Right ventricle myocardium inferior (tissue), 1 donor: ENCODE results near the gene ZNF532. TPM values are rescaled to one million over a fixed set of nuclear protein-coding genes. Genes with fewer than 3 reads are reported as not detected.
"Not testable (repeated sequence)": the region's sequence is repeated elsewhere in the genome, so short reads cannot be mapped to it uniquely, and the experiment has no call there.

Experiments used
- ATAC-seq: fragments of 200-7000 bp; cut with Tn5 transposase; one replicate; pipeline ENCODE4 v1.9.1; 2020; ENCODE audit warnings: mild to moderate bottlenecking, moderate library complexity
- DNase-seq: peaks from one replicate; pipeline ENCODE4 v3.0.0; 2021; ENCODE audit errors: missing footprints
- intact Hi-C: fragments of 100-400 bp; cut with DNase I; formaldehyde crosslinking; loops from one replicate; pipeline ENCODE4 v1.11.0; 2022
- total RNA-seq: library from RNA; stranded (reverse); fragmentation: NEBNext Ultra II Directional; extraction: Animal tissue kit (Norgen Biotek cat#: 25700); gene quantifications from one replicate; pipeline ENCODE4 v1.2.1, GENCODE V29; 2021
- donor health status: DM: no; HTN: yes; CAD: no; lungs with severe emphysema.

Gene ZNF532
- total RNA-seq, 1 donor from 2014 or later: 64.1 TPM

DNA sequence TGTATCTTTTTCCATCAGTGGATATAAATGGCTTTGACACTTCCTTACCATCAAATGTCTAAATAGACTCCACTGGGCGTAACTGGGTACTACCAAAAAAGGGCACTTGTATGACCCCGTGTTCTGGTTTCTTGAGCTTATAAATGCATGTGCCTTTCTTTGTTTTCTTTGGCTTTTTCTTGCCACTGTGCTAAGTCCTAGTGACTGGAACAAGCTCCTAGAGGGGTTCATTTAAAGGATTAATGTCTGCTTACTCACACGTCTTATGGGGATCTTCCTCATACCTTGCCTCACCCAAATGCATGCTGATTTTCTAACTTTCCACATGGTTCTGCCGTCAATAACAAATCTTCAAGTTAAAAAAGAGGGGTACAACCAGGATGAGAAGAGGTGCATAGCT lies 19.8 kb upstream of the ZNF532 start:
- no peak for DNase-seq
- ATAC-seq: no peak
- intact Hi-C loops: no loop called here

GRCh38 chr18:58845928-58846724 lies 18.6 kb upstream of the ZNF532 start:
- intact Hi-C loops: no loop called here
- DNase-seq (no peak), ATAC-seq (no peak)

DNA sequence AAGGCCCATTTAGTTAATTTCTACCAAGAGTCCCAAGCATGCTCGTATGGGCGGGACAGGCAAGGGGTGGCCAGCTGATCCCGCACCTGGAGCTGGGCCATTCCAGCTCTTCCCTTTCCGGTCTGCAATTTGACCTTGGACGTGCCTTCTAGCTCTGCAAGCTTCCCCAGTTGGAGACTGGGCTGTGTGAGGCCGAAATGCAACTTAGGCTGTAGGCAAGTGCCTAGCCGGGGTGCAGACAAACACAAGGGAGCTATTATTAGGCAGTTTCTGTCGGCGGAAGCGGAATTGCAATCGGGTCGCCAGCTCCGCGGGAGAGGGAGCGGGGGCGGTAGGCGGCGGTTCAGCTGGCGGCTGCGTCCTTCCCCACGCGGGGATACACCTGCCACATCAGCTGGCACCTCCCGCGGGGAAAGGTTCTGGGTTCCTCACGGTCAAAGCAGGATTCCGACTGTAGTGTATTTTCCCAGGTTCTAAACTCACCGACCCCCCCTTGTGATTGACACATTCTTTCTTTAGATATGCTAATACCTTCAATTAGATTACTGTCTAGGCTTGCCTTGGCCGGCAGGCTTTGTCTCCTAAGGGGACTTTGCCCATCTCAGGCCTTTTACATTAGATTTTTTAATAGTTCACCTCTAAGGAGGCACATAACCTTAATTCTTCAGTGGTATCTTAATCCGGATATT lies 17.1 kb upstream of the ZNF532 start:
- DNase-seq (no peak), ATAC-seq (peak; percentile 29)
- intact Hi-C loops: no loop called here

DNA sequence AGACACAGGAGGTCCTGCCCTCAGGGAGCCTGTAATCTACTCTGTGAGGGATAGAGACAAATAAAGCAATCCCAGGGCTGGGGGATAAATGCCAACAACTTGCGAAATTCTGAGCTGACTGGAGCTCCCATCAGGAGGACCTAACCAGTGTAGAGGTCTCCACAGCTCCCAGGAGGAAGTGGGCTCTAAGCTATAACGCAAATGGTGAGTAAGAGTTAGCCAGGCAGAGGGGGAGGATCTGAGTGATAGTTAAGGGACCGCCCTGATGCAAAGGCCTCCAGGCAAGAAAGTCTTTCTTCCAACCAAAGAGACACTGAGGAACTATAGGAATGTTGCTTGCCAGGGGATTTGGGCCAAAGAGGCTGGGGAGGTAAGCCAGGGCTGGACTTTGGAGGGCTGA lies 16.0 kb upstream of the ZNF532 start:
- intact Hi-C loops: no loop called here
- DNase-seq (no peak), ATAC-seq (no peak)

DNA sequence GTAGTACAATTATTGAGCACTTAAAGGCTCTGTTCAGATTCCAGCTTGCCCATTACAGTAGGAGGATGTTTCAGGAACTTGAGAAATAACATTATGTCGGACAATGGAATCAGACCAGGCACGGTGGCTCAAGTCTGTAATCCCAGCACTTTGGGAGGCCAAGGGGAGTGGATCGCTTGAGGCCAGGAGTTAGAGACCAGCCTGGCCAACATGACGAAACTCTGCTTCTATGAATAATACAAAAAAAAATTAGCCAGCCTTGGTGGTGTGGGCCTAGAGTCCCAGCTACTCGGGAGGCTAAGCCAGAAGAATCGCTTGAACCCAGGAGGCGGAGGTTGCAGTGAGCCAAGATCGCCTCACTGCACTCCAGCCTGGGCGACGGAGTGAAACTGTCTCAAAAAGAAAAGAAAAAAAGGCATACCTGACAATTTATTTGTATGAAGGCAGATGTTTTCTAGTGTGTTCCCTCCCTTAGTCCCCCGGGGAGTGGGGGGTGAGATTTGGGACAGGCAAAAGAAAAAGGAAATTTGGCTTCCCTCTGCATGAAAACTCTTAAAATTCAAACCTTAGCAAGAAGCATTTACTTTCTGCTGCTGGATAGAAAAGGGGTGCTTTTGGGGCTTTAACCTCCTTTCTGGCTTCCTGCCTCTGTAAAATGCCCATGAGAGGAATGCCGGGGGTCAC lies 13.7 kb upstream of the ZNF532 start:
- intact Hi-C loops: no loop called here
- ATAC-seq (peak; percentile 57), DNase-seq (no peak)

GRCh38 chr18:58851856-58852255 lies 12.8 kb upstream of the ZNF532 start:
- intact Hi-C loops: no loop called here
- no peak for ATAC-seq
- no peak for DNase-seq

DNA sequence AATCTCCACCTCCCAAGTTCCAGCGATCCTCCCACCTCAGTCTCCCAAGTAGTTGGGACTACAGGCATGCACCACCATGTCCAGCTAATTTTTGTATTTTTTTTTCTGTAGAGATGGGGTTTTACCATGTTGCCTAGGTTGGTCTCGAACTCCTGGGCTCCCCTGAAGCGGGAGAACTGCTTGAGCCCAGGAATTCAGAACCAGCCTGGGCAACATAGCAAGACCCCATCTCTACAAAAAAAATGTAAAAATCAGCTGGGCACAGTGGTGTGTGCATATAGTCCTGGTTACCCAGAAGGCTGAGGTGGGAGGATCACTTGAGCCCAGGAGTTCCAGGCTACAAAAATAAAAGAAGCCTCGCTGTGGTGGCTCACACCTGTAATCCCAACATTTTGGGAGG lies 12.0 kb upstream of the ZNF532 start:
- intact Hi-C loops: no loop called here
- DNase-seq (no peak), ATAC-seq (no peak)

DNA sequence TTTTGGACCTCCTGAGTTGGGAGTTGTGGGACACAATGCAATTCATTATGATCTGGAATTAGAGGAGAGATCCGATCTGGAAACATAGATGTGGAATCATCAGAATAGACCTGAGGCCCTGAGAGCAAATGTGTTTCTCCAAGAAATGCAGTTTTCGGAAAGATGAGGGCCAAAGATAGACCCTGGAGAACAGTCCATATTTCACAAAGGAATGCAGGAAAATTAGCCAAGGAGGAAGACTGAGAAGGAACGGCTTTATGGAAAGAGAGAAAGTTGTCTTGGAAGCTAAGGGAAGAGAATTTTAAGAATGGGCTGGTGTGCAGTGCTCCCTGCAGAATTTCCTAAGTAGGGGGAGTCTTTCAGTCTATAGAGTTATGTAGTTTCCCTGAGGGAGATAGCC lies 11.1 kb upstream of the ZNF532 start:
- intact Hi-C loops: no loop called here
- DNase-seq (no peak), ATAC-seq (no peak)

GRCh38 chr18:58855521-58855920 lies 9.2 kb upstream of the ZNF532 start:
- DNase-seq, ATAC-seq, intact Hi-C loops: not testable (repeated sequence)

DNA sequence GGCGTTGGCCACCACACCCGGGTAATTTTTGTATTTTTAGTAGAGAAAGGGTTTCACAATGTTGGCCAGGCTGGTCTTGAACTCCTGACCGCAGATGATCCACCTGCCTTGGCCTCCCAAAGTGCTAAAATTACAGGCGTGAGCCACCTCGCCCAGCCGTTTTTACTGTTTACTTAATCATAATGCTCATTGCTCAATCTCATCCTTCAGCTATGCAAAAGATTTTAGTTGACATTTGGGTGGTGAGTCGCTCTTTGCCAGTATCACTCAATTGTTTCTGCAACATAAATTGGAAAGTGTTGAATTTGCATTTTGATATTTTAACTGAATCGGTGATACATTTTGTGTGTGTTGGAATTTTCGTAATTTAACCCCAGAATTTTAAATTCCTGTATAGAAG lies 7.8 kb upstream of the ZNF532 start:
- ATAC-seq: no peak
- DNase-seq: no peak
- intact Hi-C loops: no loop called here

DNA sequence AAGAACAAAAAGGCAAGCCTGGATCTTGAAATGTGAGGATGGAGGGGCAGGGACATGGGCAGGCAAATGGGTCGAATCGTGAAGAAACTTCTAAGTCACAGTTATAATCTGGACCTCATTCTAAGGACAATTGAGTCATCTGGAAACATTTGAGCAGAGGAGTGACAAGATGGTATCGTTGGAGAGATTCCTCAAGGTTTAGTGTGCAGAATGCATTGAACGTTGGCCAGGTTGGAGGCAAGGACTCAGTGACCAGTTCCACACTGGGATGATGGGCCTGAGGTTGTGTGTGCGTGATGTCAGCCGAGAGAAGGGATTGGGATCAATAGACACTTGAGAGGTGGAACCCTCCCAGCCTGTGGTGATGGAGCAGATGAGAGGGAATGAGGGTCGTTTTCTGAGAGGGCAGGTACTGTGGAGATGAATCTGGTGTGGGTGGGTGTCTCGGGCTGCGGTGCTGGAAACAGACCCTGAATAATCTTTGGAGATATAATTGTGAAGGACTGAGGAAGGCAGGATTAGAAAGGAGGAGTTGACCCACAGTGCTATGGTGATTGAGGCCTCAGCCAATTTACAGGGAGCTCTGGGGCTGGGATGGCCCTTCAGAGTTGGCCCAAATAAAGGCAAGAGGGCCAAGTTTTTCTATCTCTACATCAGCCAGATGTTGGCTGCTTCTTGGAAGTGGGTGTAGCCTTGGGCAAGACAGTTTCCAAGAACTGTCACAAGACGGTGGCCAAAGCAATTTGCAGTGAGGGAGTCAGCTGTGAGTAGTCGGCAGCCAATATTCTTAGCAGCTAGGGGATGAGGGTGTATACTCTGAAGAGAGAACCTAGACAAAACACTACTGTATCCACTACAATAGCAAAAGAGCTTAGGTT lies 5.8 kb upstream of the ZNF532 start:
- ATAC-seq (peak; percentile 85), DNase-seq (no peak)
- intact Hi-C loops: no loop called here

GRCh38 chr18:58859907-58860306 lies 4.8 kb upstream of the ZNF532 start:
- no peak for DNase-seq
- intact Hi-C loops: loop anchor here (5.0 kb wide), 4 partner anchors 52 to 137 kb away; no protein-coding TSS in a partner anchor
- ATAC-seq: no peak

DNA sequence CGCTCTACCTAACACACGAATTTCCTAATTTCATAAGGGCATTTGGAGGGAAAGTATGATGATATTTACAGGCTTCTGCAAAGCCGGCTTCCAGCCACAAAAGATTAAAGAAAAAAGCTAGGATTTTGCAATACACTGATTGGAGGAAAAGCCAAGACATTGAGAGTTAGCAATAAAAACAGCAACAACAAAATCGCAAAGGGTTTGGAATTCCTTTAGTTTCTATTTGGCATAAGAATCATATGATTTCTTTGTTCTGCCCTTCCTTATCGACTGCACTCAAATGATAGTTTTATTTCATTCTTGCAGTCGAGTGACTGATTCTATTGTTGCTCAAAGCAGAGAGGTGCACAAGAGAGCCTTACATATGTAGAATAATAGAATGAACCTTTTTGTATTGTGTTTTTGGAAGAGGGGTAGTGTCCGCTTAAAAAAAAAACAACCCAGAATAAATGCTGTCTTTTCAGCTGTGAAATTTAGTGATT lies 3.9 kb upstream of the ZNF532 start:
- no peak for DNase-seq
- no peak for ATAC-seq
- intact Hi-C loops: loop anchor here (5.0 kb wide), 4 partner anchors 52 to 137 kb away; no protein-coding TSS in a partner anchor

DNA sequence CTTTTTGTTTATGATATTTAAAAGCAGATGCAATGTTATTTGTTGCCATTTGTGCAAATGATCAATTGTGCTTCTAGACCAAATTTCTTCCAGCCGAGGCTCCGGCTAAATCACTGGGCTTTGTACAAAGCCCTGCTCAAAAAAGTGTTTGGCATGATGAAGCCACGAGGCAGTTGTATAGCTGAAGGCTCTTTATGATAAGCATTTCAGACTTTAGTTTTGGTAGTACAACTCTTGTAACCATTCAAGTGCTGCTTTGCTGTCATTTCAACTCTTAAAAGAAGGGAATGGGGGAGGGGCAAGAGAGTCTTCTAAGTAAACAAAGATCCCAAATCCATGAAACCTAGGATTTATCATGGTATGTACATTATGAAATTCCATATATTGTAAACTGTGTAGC lies 3.3 kb upstream of the ZNF532 start:
- no peak for DNase-seq
- intact Hi-C loops: loop anchor here (5.0 kb wide), 4 partner anchors 51 to 136 kb away; no protein-coding TSS in a partner anchor
- no peak for ATAC-seq

DNA sequence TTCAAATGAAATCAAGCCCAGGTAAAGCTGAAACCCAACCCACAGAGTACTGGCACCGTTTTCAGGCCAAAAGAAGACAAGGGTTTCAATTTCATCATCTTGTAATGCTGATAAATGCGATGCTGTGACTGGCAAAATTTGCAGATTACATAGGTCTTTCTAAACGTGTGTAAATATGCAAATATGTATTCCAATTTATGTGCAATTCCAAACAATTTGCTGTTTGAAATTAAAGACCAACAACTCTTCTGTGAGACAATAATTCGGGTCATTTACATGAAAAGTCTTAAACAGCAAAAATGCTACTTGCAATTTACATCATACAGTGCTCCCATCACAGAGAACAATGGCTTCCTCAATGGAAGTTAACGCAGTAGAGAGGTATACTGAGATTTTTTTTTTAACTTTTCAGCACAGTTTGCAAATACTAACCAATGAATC lies 2.8 kb upstream of the ZNF532 start:
- no peak for DNase-seq
- intact Hi-C loops: loop anchor here (5.0 kb wide), 4 partner anchors 50 to 135 kb away; no protein-coding TSS in a partner anchor
- ATAC-seq: no peak

DNA sequence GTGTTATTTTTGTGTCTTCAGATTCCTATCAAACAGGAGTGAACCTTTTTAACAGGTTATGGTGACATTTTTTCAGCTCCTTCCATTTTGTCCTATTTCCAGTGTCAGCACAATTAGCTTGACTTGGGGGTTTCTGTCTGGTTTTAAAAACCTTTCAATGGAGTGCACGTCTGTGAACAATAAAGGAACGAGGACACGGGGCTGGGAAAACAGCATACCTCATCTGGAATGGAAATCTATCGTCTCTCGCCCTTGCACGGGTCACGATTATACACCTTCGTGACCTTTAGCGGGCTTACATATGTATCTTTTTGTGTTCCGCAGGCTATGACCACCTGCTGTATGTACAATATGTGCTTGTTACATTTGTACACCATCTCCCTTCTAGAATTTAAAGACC lies 2.3 kb upstream of the ZNF532 start:
- intact Hi-C loops: loop anchor here (5.0 kb wide), 4 partner anchors 50 to 135 kb away; no protein-coding TSS in a partner anchor
- ATAC-seq (no peak), DNase-seq (no peak)

DNA sequence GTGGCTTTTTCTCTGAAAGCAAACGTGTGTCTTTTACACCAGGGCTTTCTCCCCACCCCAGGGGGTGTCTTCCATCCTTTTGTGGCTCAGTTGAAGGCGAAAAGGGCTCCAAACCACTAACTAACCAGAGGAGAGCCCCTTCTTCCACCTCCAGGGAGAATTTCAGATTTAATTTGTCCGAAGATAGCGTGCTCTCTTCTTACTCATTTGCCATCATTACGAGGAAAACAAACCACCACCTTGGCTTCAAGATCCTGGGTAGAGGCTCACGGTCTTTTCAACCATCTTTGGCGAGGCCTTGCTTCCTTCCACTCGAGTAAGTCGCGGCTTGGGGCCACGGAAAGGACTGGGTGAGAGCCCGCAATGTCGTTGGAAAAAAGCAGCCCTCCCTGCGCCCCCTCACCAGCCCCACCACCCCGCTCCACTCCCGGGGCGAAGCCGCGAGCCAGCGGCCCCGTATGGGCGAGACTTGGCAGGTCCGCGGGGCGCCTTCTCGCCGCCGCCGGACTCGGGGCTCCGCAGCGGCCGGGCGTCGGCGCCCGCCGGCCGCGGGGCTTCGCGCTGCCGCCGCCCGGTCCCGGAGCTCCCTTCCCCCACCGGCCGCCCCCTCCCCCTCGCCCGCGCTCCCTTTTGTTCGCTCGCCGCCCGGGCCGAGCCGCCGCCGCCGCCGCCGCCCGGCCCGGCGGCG lies 1.7 kb upstream of the ZNF532 start:
- ATAC-seq: no peak
- intact Hi-C loops: loop anchor here (5.0 kb wide), 4 partner anchors 49 to 134 kb away; no protein-coding TSS in a partner anchor
- no peak for DNase-seq
